Ecto neural progenitor cell (in vitro differentiated cells): ENCODE data around the gene METTL1.

Source experiments
- DNase-seq: peaks from one replicate; pipeline ENCODE4 v3.0.0-alpha.2; 2018; ENCODE audit warnings: low spot score

METTL1 gene

GRCh38 chr12:57767305-57767698, 4.6 kb downstream of the METTL1 start:
- DNase-seq: no peak

GRCh38 chr12:57766464-57767304, 5.2 kb downstream of the METTL1 start, which contains the start of gene CYP27B1:
TSS of gene CYP27B1 (minus strand) at chr12:57767078. CDS start at chr12:57767041, 37 bp downstream.
- peak; percentile 79 for DNase-seq

GRCh38 chr12:57765698-57766463, 6.0 kb downstream of the METTL1 start:
- DNase-seq: no peak

- peak; percentile 80 for DNase-seq
These were observed 6.8 kb downstream of the METTL1 start for GRCh38 chr12:57765003-57765697.

GRCh38 chr12:57764662-57765002, 7.3 kb downstream of the METTL1 start:
- DNase-seq: no peak

GRCh38 chr12:57763881-57764661, 7.8 kb downstream of the METTL1 start:
- no peak for DNase-seq

- no peak for DNase-seq
These were observed 9.4 kb downstream of the METTL1 start for GRCh38 chr12:57762463-57762862.

GRCh38 chr12:57761391-57761998, 10.4 kb downstream of the METTL1 start:
- peak; percentile 29 for DNase-seq

GRCh38 chr12:57760347-57760982, 11.4 kb downstream of the METTL1 start:
- peak; percentile 80 for DNase-seq

- no peak for DNase-seq
These were observed 12.4 kb downstream of the METTL1 start for GRCh38 chr12:57759360-57759980.

GRCh38 chr12:57758552-57759359, 13.1 kb downstream of the METTL1 start:
- no peak for DNase-seq

GRCh38 chr12:57757771-57758170, 14.1 kb downstream of the METTL1 start:
- no peak for DNase-seq

- peak; percentile 87 for DNase-seq
These were observed 15.2 kb downstream of the METTL1 start for GRCh38 chr12:57756406-57757341.

- peak; percentile 73 for DNase-seq
These were observed 16.2 kb downstream of the METTL1 start for GRCh38 chr12:57755454-57756372.

GRCh38 chr12:57755194-57755453, 16.8 kb downstream of the METTL1 start:
- no peak for DNase-seq

GRCh38 chr12:57754411-57755193, 17.3 kb downstream of the METTL1 start, which contains the start of gene MARCHF9:
TSS of gene MARCHF9 (plus strand) at chr12:57755103. CDS start at chr12:57755529, 426 bp downstream.
- DNase-seq: peak; percentile 79
